ENCODE measurements around the gene PSMD7.

DNA sequence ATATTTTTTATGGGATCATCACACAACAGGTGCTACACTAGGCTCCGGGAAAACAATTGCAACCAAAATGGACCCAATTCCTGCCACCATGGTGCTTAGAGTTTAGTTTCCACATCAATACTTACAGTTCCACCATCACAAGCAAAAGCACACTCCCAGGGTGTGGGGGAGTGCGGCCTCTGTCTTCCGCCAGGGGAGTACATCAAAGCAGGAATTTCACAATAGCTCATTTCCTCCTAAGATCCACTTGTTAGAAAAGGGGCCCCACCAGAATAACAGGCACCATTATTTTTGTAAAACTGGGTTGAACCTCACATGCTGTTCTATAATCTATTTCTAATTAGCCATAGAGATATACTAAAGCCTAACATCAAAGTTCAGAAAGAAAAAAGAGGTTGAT lies 44.3 kb upstream of the PSMD7 start:
- TF ChIP-seq CTCF (IDR thresholded peaks at IDR 0.05; ENCODE audit: insufficient read depth, low read depth, low read length) (no peak), EZH2 (IDR thresholded peaks at IDR 0.05; ENCODE audit: insufficient read depth, low read length) (no peak)
